Measurements from ENCODE around the gene DZIP1L.

DZIP1L gene

GRCh38 chr3:138114988-138115971 lies at the start of gene DZIP1L:
Gene DZIP1L, minus strand, starts transcription at chr3:138115608. Its CDS starts 11,637 bp downstream, at chr3:138103971.
- Histone ChIP-seq H3K9me3 (ENCODE audit: insufficient read depth, low read length) (no peaks in the 10 kb centered on the region), H3K9me2 (replicated peaks; ENCODE audit: insufficient read depth, low read length) (no peaks in the 10 kb centered on the region), H3K79me2 (ENCODE audit: insufficient read depth, low read length) (no peaks in the 10 kb centered on the region), H3K27me3 (ENCODE audit: low read length) (no peaks in the 10 kb centered on the region), H4K20me1 (ENCODE audit: low read depth, low read length) (no peaks in the 10 kb centered on the region), H3F3A (ENCODE audit: insufficient read depth) (no peaks in the 10 kb centered on the region), H3K27ac (ENCODE audit: low read depth, low read length) (no peak within 1 kb of the TSS), H3K4me3 (ENCODE audit: insufficient read depth, low read length, poor library complexity, severe bottlenecking) (peak within 1 kb of the TSS; percentile 34), H3K4me2 (ENCODE audit: low read depth, low read length, poor library complexity, severe bottlenecking) (peak within 1 kb of the TSS; percentile 44), H3K9ac (ENCODE audit: low read length) (no peak within 1 kb of the TSS), H3K36me3 (ENCODE audit: low read length) (no peaks in the 10 kb centered on the region), H2AFZ (ENCODE audit: low read depth, low read length, severe bottlenecking) (peak within 1 kb of the TSS; percentile 54)
- TF ChIP-seq, protein P1, sequence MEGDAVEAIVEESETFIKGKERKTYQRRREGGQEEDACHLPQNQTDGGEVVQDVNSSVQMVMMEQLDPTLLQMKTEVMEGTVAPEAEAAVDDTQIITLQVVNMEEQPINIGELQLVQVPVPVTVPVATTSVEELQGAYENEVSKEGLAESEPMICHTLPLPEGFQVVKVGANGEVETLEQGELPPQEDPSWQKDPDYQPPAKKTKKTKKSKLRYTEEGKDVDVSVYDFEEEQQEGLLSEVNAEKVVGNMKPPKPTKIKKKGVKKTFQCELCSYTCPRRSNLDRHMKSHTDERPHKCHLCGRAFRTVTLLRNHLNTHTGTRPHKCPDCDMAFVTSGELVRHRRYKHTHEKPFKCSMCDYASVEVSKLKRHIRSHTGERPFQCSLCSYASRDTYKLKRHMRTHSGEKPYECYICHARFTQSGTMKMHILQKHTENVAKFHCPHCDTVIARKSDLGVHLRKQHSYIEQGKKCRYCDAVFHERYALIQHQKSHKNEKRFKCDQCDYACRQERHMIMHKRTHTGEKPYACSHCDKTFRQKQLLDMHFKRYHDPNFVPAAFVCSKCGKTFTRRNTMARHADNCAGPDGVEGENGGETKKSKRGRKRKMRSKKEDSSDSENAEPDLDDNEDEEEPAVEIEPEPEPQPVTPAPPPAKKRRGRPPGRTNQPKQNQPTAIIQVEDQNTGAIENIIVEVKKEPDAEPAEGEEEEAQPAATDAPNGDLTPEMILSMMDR (IDR thresholded peaks at IDR 0.05; ENCODE audit: insufficient read depth, low read length, poor library complexity, severe bottlenecking) = no peak
- no peak for TF ChIP-seq EZH2phosphoT487 (conservative IDR thresholded peaks at IDR 0.05; ENCODE audit: low read length)

DNA sequence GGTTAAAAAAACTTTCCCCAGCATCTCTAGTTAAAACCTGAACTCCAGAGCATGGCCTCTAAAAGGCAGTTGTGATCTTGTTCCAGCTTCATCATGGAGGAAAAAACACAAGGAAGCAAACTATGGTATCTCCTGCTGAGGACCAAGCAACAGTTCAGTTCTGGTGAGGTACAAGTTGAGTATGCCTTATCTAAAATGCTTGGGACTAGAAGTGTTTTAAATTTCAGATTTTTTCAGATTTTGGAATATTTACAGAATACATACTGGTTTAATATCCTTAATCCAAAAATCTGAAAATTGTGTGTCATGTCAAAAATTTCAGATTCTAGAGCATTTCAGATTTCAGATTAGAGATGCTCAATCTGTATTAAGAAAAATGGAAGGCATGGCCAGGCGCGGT lies 49.7 kb upstream of the DZIP1L start:
- Histone ChIP-seq H3K27me3 (ENCODE audit: low read length) (no peaks in the 10 kb centered on the region), H3K4me3 (ENCODE audit: insufficient read depth, low read length, poor library complexity, severe bottlenecking) (no peak overlapping the region), H3K27ac (ENCODE audit: low read depth, low read length) (no peak overlapping the region), H3K79me2 (ENCODE audit: insufficient read depth, low read length) (peaks cover 2% of the 10 kb centered on the region; the same call in 1 of the 2 replicates), H3K4me2 (ENCODE audit: low read depth, low read length, poor library complexity, severe bottlenecking) (no peak overlapping the region), H3K9me3 (ENCODE audit: insufficient read depth, low read length) (no peaks in the 10 kb centered on the region), H3K9ac (ENCODE audit: low read length) (no peak overlapping the region), H3K36me3 (ENCODE audit: low read length) (peaks cover 28% of the 10 kb centered on the region), H3F3A (ENCODE audit: insufficient read depth) (no peaks in the 10 kb centered on the region), H2AFZ (ENCODE audit: low read depth, low read length, severe bottlenecking) (no peak overlapping the region), H3K9me2 (replicated peaks; ENCODE audit: insufficient read depth, low read length) (no peaks in the 10 kb centered on the region), H4K20me1 (ENCODE audit: low read depth, low read length) (no peaks in the 10 kb centered on the region)
- no peak for TF ChIP-seq EZH2phosphoT487 (conservative IDR thresholded peaks at IDR 0.05; ENCODE audit: low read length)
- TF ChIP-seq, protein P1 (IDR thresholded peaks at IDR 0.05; ENCODE audit: insufficient read depth, low read length, poor library complexity, severe bottlenecking) = no peak

DNA sequence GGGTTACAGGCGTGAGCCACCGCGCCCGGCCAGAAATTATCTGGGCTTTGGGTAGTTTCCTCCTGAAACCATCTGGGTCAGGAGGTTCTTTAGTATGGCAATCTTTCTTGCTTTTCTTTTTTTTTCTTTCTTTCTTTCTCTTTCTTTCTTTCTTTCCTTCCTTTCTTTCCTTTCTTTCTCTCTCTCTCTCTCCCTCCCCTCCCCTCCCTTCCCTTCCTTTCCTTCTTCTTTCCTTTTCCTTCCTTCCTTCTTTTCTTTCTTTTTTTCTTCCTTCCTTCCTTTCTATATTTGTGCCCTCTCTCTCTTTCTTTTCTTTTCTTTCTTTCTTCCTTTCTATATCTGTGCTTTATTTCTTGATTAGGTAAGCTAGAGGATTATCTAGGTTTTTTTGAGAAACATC lies 42.3 kb upstream of the DZIP1L start:
- no peaks in the 10 kb centered on the region for H3K9me2 ChIP-seq (replicated peaks; ENCODE audit: insufficient read depth, low read length)
- no peak overlapping the region for H3K4me2 ChIP-seq (ENCODE audit: low read depth, low read length, poor library complexity, severe bottlenecking)
- H3K9me3 ChIP-seq (ENCODE audit: insufficient read depth, low read length) = no peaks in the 10 kb centered on the region
- H3K27me3 ChIP-seq (ENCODE audit: low read length) = no peaks in the 10 kb centered on the region
- H3F3A ChIP-seq (ENCODE audit: insufficient read depth) = no peaks in the 10 kb centered on the region
- no peak overlapping the region for H2AFZ ChIP-seq (ENCODE audit: low read depth, low read length, severe bottlenecking)
- no peak overlapping the region for H3K27ac ChIP-seq (ENCODE audit: low read depth, low read length)
- no peak overlapping the region for H3K4me3 ChIP-seq (ENCODE audit: insufficient read depth, low read length, poor library complexity, severe bottlenecking)
- H3K79me2 ChIP-seq (ENCODE audit: insufficient read depth, low read length) = no peaks in the 10 kb centered on the region
- TF ChIP-seq EZH2phosphoT487 (conservative IDR thresholded peaks at IDR 0.05; ENCODE audit: low read length) = no peak
- TF ChIP-seq, protein P1 (IDR thresholded peaks at IDR 0.05; ENCODE audit: insufficient read depth, low read length, poor library complexity, severe bottlenecking) = no peak
- H3K9ac ChIP-seq (ENCODE audit: low read length) = no peak overlapping the region
- no peaks in the 10 kb centered on the region for H4K20me1 ChIP-seq (ENCODE audit: low read depth, low read length)
- H3K36me3 ChIP-seq (ENCODE audit: low read length) = peaks cover 10% of the 10 kb centered on the region; the same call in 1 of the 2 replicates

All from SU-DHL-6 (cell line).